Kidney (tissue), 22 donors: ENCODE measurements around the gene NKAIN1. TPM values are rescaled to one million over a fixed set of nuclear protein-coding genes. Genes with fewer than 3 reads are reported as not detected.
"Not testable (repeated sequence)": the region's sequence is repeated elsewhere in the genome, so short reads cannot be mapped to it uniquely, and the experiment has no call there.

Experiments used
- DNase-seq, 5 donors: peaks; one replicate each; pipeline ENCODE4 v3.0.0-alpha.2; 2013 to 2020
- FAIRE-seq: peaks from 2 replicates; lab custom pipeline; 2012; peaks lifted over from hg19 to GRCh38; lab: Jason Lieb, UNC
- H3K27ac ChIP-seq, 2 donors: one replicate each; pipeline ENCODE4 v1.7.0; 2013; ENCODE audit warnings: low read depth in 2 of 2, low read length in 2 of 2, inconsistent platforms in 1 of 2
- H3K27me3 ChIP-seq: one replicate; pipeline ENCODE4 v1.7.1; 2013; ENCODE audit warnings: low read length, inconsistent platforms; ENCODE audit not compliant: control insufficient read depth, insufficient read depth
- H3K36me3 ChIP-seq, 3 donors: one replicate each; pipeline versions ENCODE4 v1.7.0 to v1.7.1; 2013; ENCODE audit warnings: low read length in 3 of 3, control low read depth in 1 of 3, inconsistent platforms in 1 of 3; ENCODE audit not compliant: insufficient read depth in 3 of 3, control insufficient read depth in 2 of 3
- H3K4me1 ChIP-seq, 3 donors: one replicate each; pipeline versions ENCODE4 v1.7.0 to v1.7.1; 2013; ENCODE audit warnings: low read length in 3 of 3, inconsistent platforms in 1 of 3, low read depth in 1 of 3; ENCODE audit not compliant: control insufficient read depth in 2 of 3, insufficient read depth in 2 of 3
- H3K4me3 ChIP-seq, 3 donors: one replicate each; pipeline versions ENCODE4 v1.7.0 to v1.8.1; 2013; ENCODE audit warnings: low read length in 3 of 3, control low read depth in 1 of 3, inconsistent platforms in 1 of 3
- H3K9ac ChIP-seq, 3 donors: one replicate each; pipeline versions ENCODE4 v1.7.0 to v1.7.1; 2013; ENCODE audit warnings: low read length in 3 of 3, control low read depth in 1 of 3, inconsistent platforms in 1 of 3
- H3K9me3 ChIP-seq, 3 donors: one replicate each; pipeline versions ENCODE4 v1.7.0 to v1.7.1; 2013; ENCODE audit warnings: low read length in 3 of 3, control low read depth in 1 of 3, inconsistent platforms in 1 of 3; ENCODE audit not compliant: control insufficient read depth in 2 of 3, insufficient read depth in 1 of 3
- CTCF ChIP-seq: IDR thresholded peaks from 3 replicates; pipeline ENCODE4 v1.5.1; 2012; ENCODE audit warnings: mild to moderate bottlenecking, moderate library complexity, borderline replicate concordance; ENCODE audit not compliant: insufficient read depth; ENCODE audit errors: extremely low read depth
- intact Hi-C: fragments of 100-400 bp; cut with DNase I; formaldehyde crosslinking; loops from one replicate; pipeline ENCODE4 v1.11.1; 2022
- long read RNA-seq, 10 donors: library from polyadenylated mRNA in 1 of 10; unstranded in 1 of 10; transcript quantifications; one replicate each; pipeline ENCODE4 v2.0.0 and lab custom pipeline, GENCODE V29; 2021 to 2026
- polyA plus RNA-seq: library from polyadenylated mRNA; stranded (reverse); fragments of 350-450 nt; fragmentation: Illumina TruSeq; extraction: RNeasy Lipid Tissue Mini Kit (QIAGEN cat#74804); gene quantifications from one replicate; pipeline ENCODE4 v1.2.3, GENCODE V29; 2014; ENCODE audit warnings: low read depth, low replicate concordance; ENCODE audit not compliant: insufficient read depth
- total RNA-seq: library from RNA; stranded (reverse); fragmentation: NEBNext Ultra II Directional; extraction: Animal tissue kit (Norgen Biotek cat#: 25700); gene quantifications from one replicate; pipeline ENCODE4 v1.2.1, GENCODE V29; 2021
- donor health status: control.
- donor health status: control.
- donor health status: control.
- donor health status: control.
- donor health status: control.
- donor health status: DM: yes; HTN: yes; CAD: no.
- donor health status: Normal renal cell carcinoma (clear cell type).

Gene NKAIN1
- total RNA-seq, result 0.19 TPM
- polyA plus RNA-seq, result 0.34 TPM
- long read RNA-seq, donor 1, partial matches to known transcripts, result 0 of 3 reads
- long read RNA-seq, donor 1, other reads (novel, unspliced or antisense), result 0 of 3 reads
- long read RNA-seq, donor 2, result 0 reads
- long read RNA-seq, donor 3, result 0 reads
- long read RNA-seq, donor 4, partial matches to known transcripts, result 0 of 2 reads
- long read RNA-seq, donor 4, other reads (novel, unspliced or antisense), result 0 of 2 reads
- long read RNA-seq, donor 5, partial matches to known transcripts, result 0 of 1 reads
- long read RNA-seq, donor 5, other reads (novel, unspliced or antisense), result 0 of 1 reads
- long read RNA-seq, donor 6, result 0 reads
- long read RNA-seq, donor 7, result 0 reads
- long read RNA-seq, donor 8, result 0 reads
- long read RNA-seq, donor 9, result 0 reads
- long read RNA-seq, donor 10, partial matches to known transcripts, result 0 of 3 reads
- long read RNA-seq, donor 10, other reads (novel, unspliced or antisense), result 0 of 3 reads

- H3K36me3 ChIP-seq, result no peaks in the 10 kb centered on the region
- H3K9ac ChIP-seq, result no peak within 1 kb of the TSS
- H3K4me1 ChIP-seq, result peaks cover 0 to 3% (median 0%) of the 10 kb centered on the region in 3 donors
- intact Hi-C loops, result no loop called here
- TF ChIP-seq CTCF, result no peak
- FAIRE-seq (no peak), DNase-seq (peak; percentile 65 to 74 (median 71))
- no peak within 1 kb of the TSS for H3K27ac ChIP-seq
- peak within 1 kb of the TSS in 1 of 3 donors; percentile 26 for H3K4me3 ChIP-seq
- no peaks in the 10 kb centered on the region for H3K9me3 ChIP-seq
- peaks cover 8% of the 10 kb centered on the region for H3K27me3 ChIP-seq
Observed at GRCh38 chr1:31239653-31240241, at the start of gene NKAIN1. TSS of gene NKAIN1 (minus strand) at chr1:31239887. CDS start at chr1:31239547, 340 bp downstream.

GRCh38 chr1:31289021-31289420 lies 49.3 kb upstream of the NKAIN1 start:
- Histone ChIP-seq H3K27ac (no peak overlapping the region), H3K36me3 (peaks cover 9 to 34% (median 30%) of the 10 kb centered on the region in 3 donors), H3K9me3 (no peaks in the 10 kb centered on the region), H3K4me1 (no peaks in the 10 kb centered on the region), H3K4me3 (no peak overlapping the region), H3K27me3 (no peaks in the 10 kb centered on the region), H3K9ac (no peak overlapping the region)
- intact Hi-C loops, result no loop called here
- TF ChIP-seq CTCF, result no peak
- no peak for DNase-seq
- FAIRE-seq, result no peak

- FAIRE-seq, result not testable (repeated sequence)
Observed at GRCh38 chr1:31287791-31288190, 48.1 kb upstream of the NKAIN1 start.

GRCh38 chr1:31282426-31282825 lies 42.7 kb upstream of the NKAIN1 start:
- H3K27ac ChIP-seq, FAIRE-seq, H3K9ac ChIP-seq, H3K4me3 ChIP-seq, H3K9me3 ChIP-seq, H3K4me1 ChIP-seq, DNase-seq, intact Hi-C loops, H3K27me3 ChIP-seq: not testable (repeated sequence)
- peaks cover 0 to 30% (median 22%) of the 10 kb centered on the region in 3 donors for H3K36me3 ChIP-seq

More at GRCh38 chr1:31287791-31288190, 48.1 kb upstream of the NKAIN1 start:
- intact Hi-C loops, H3K27ac ChIP-seq, H3K9ac ChIP-seq, H3K4me1 ChIP-seq, H3K4me3 ChIP-seq, H3K27me3 ChIP-seq, H3K9me3 ChIP-seq, DNase-seq: not testable (repeated sequence)
- H3K36me3 ChIP-seq, result peaks cover 9 to 32% (median 25%) of the 10 kb centered on the region in 3 donors
